Measurements from ENCODE around the gene EIF4EBP3.
"Not testable (repeated sequence)": the region's sequence is repeated elsewhere in the genome, so short reads cannot be mapped to it uniquely, and the experiment has no call there.

EIF4EBP3 gene

DNA sequence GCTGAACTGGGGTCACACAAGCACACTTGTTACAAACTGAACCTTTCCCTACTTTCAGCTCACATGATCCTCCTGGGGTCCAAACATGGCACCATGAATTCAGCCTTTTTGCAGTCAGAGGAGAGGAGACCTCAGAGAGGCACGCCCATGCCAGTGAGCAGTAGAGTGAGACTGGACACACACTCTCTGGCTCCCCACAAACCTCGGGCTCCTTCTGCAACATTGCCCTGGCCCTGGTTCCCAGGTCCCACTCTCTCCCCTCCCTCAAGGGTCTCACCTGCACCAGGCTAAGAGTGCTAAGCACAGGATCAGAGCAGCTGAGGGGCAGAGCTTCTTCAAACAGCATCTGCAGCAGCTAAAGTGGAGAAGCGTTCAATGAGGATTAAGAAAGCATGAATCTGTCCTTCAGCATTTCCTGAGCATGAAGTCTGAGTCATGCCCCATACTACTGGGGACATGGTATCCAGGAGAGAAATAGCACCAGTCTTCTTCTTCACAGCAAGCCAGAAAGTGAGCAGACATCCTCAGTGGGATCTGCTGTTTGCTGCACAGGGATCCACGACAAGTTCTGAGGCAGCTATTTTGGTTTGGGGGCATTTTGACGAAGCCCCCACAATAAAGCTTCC lies 44.4 kb downstream of the EIF4EBP3 start:
- Histone ChIP-seq H3K27me3 (ENCODE audit: control insufficient read depth, insufficient read depth, low read length) (no peaks in the 10 kb centered on the region), H3K36me3 (ENCODE audit: control insufficient read depth, insufficient read depth, low read length) (no peaks in the 10 kb centered on the region), H3K9ac (ENCODE audit: low read length) (no peak overlapping the region), H3K9me3 (ENCODE audit: control insufficient read depth, low read length) (no peaks in the 10 kb centered on the region), H3K4me3 (ENCODE audit: low read length) (no peak overlapping the region), H3K4me1 (ENCODE audit: control insufficient read depth, insufficient read depth, low read length) (no peaks in the 10 kb centered on the region)

DNA sequence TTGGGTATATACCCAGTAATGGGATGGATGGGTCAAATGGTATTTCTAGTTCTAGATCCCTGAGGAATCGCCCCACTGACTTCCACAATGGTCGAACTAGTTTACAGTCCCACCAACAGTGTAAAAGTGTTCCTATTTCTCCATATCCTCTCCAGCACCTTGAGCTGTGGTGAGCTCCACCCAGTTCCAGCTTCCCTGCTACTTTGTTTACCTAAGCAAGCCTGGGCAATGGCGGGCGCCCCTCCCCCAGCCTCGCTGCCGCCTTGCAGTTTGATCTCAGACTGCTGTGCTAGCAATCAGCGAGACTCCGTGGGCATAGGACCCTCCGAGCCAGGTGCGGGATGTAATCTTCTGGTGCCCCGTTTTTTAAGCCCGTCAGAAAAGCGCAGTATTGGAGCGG lies 45.6 kb downstream of the EIF4EBP3 start:
- not testable (repeated sequence) for H3K4me3 ChIP-seq (ENCODE audit: low read length); H3K4me1 ChIP-seq (ENCODE audit: control insufficient read depth, insufficient read depth, low read length); H3K9me3 ChIP-seq (ENCODE audit: control insufficient read depth, low read length); H3K36me3 ChIP-seq (ENCODE audit: control insufficient read depth, insufficient read depth, low read length); H3K9ac ChIP-seq (ENCODE audit: low read length); H3K27me3 ChIP-seq (ENCODE audit: control insufficient read depth, insufficient read depth, low read length)

DNA sequence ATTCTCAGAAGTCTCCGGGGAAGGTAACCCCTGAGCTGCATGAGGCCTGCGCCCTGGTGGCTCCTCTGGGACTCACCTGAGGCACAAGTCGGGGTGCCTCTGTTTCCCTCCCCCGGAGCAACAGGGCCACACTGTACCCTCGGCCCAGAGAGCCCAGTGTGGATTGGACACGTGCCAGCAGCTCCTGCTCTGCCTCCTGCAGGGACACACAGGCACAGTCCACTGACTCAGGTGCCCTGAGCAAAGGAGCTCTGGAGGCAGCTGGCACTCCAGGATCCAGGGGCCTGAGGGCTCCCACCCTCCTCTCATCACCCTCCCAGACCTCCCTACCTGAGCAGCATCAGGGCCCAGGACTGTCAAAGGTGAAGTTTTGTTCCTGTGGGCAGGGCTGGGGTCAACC lies 46.7 kb downstream of the EIF4EBP3 start:
- Histone ChIP-seq H3K4me1 (ENCODE audit: control insufficient read depth, insufficient read depth, low read length) (no peaks in the 10 kb centered on the region), H3K9ac (ENCODE audit: low read length) (no peak overlapping the region), H3K27me3 (ENCODE audit: control insufficient read depth, insufficient read depth, low read length) (no peaks in the 10 kb centered on the region), H3K9me3 (ENCODE audit: control insufficient read depth, low read length) (no peaks in the 10 kb centered on the region), H3K36me3 (ENCODE audit: control insufficient read depth, insufficient read depth, low read length) (no peaks in the 10 kb centered on the region), H3K4me3 (ENCODE audit: low read length) (no peak overlapping the region)

DNA sequence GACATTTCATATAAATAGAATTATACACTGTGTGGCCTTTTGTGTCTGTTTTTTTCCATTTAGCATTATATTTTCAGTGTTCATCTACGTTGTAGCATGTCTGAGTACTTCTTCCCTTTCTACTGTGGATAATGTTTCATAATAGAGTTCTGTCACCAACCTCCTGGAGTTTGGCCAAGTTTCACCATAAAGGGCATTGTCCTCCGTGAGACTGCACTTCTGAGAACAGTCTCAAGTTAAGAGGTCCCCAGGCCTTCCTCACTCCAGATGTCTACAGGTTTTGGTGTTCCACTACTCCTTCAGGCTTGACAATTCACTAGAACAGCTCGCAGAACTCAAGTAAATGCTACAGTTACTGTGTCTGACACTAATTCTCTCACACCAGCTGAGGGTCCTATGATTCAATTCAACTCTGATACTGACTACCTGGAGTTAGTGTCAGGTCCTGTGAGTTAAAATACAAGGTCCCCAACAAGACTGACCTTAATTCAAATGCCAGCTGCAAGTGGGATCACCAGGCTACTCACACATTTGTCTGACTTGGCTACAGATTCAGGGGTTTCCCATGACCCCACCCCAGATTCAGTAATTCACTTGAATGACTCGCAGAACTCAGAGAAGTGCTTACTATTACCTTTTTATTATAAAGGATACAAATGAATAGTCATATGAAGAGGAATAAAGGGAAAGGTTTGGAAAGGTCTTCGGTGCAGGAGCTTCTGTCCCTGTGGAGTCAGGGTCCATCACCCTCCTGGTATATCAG lies 48.3 kb downstream of the EIF4EBP3 start:
- Histone ChIP-seq H3K36me3 (ENCODE audit: control insufficient read depth, insufficient read depth, low read length) (no peaks in the 10 kb centered on the region), H3K4me3 (ENCODE audit: low read length) (no peak overlapping the region), H3K9me3 (ENCODE audit: control insufficient read depth, low read length) (no peaks in the 10 kb centered on the region), H3K4me1 (ENCODE audit: control insufficient read depth, insufficient read depth, low read length) (no peaks in the 10 kb centered on the region), H3K9ac (ENCODE audit: low read length) (no peak overlapping the region), H3K27me3 (ENCODE audit: control insufficient read depth, insufficient read depth, low read length) (no peaks in the 10 kb centered on the region)

DNA sequence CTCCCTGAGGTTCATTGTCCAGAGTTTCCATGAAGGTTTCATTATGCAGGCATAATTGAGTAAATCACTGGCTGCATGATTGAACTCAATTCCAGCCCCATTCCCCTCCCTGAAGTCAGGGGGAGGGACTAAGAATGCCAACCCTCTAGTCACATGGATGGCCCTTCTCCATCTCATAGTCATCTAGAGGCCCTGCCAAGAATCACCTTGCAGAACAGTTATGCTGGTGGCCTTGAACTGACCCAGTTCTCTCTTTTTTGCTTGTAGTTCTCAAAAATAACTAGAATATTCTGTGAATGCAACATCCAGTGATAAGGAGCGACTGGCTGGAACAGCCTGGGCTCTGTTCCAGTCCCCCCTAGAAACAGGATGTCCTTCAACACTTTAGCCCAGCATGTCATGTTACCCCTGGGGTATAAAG lies 48.9 kb downstream of the EIF4EBP3 start:
- Histone ChIP-seq H3K27me3 (ENCODE audit: control insufficient read depth, insufficient read depth, low read length) (no peaks in the 10 kb centered on the region), H3K4me3 (ENCODE audit: low read length) (no peak overlapping the region), H3K9ac (ENCODE audit: low read length) (no peak overlapping the region), H3K4me1 (ENCODE audit: control insufficient read depth, insufficient read depth, low read length) (no peaks in the 10 kb centered on the region), H3K36me3 (ENCODE audit: control insufficient read depth, insufficient read depth, low read length) (no peaks in the 10 kb centered on the region), H3K9me3 (ENCODE audit: control insufficient read depth, low read length) (no peaks in the 10 kb centered on the region)

DNA sequence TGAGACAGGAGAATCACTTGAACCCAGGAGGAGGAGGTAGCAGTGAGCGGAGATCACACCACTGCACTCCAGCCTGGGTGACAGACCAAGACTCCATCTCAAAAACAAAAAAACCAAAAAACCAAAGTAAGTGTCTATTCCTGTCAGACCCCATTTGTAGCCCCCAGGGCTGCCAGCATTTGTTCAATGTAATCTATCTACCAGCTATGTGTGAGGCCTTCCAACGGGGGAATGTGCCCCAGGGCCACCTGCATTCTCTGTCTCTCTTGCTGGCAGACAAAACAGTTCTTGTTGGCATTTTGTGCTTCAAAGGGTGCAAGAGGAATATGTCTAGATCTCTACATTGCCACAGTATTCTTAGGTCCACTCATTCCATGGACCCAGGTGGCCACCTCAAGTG lies 51.4 kb downstream of the EIF4EBP3 start:
- Histone ChIP-seq H3K9ac (ENCODE audit: low read length) (no peak overlapping the region), H3K36me3 (ENCODE audit: control insufficient read depth, insufficient read depth, low read length) (no peaks in the 10 kb centered on the region), H3K27me3 (ENCODE audit: control insufficient read depth, insufficient read depth, low read length) (no peaks in the 10 kb centered on the region), H3K4me3 (ENCODE audit: low read length) (no peak overlapping the region), H3K9me3 (ENCODE audit: control insufficient read depth, low read length) (no peaks in the 10 kb centered on the region), H3K4me1 (ENCODE audit: control insufficient read depth, insufficient read depth, low read length) (no peaks in the 10 kb centered on the region)
